ENCODE results near the gene EPS8L2. TPM values are rescaled to one million over a fixed set of nuclear protein-coding genes. Genes with fewer than 3 reads are reported as not detected.

Gene EPS8L2
- total and polyA plus RNA-seq, 2 donors (not counting 1 experiment from before 2014, with no cell fraction given): 13.9 to 22.7 TPM

GRCh38 chr11:746289-747157 is 40.5 kb downstream of the EPS8L2 start:
- peak overlapping the region in 1 of 2 donors; percentile 56 for H3K27ac ChIP-seq (ENCODE audit: low read length in 2 of 2)
- peak overlapping the region; percentile 88 for H3K4me3 Mint-ChIP-seq
- no peaks in the 10 kb centered on the region for H3K36me3 ChIP-seq (replicated peaks in 1 of 2; ENCODE audit: control extremely low read depth in 1 of 2, control insufficient read depth in 1 of 2, extremely low read depth in 1 of 2, insufficient read depth in 2 of 2, low read length in 1 of 2)
- no peak for TF ChIP-seq EZH2 (IDR thresholded peaks at IDR 0.05; ENCODE audit: borderline replicate concordance, insufficient read depth, low read depth, low read length, poor library complexity, severe bottlenecking)
- peak; percentile 4 for TF ChIP-seq CTCF (IDR thresholded peaks at IDR 0.05)
- no peaks in the 10 kb centered on the region for H3K9me3 Mint-ChIP-seq (ENCODE audit: insufficient read depth)
- peak overlapping the region; percentile 97 for H3K4me2 ChIP-seq (replicated peaks; ENCODE audit: low read depth, low read length, poor library complexity, severe bottlenecking)
- no peaks in the 10 kb centered on the region for H3K9me3 ChIP-seq (ENCODE audit: control extremely low read depth in 1 of 3, control insufficient read depth in 2 of 3, insufficient read depth in 1 of 3, low read length in 2 of 3)
- ATAC-seq (ENCODE audit: low read depth) (no peak), DNase-seq (no peak)
- peak overlapping the region; percentile 85 for H2AFZ ChIP-seq (ENCODE audit: insufficient read depth, low read depth, low read length, poor library complexity, severe bottlenecking)
- POLR2A ChIA-PET: interaction anchor here (0.7 kb wide), 1 partner anchor 53 kb away, joined by 3 read pairs; no protein-coding TSS in a partner anchor
- H3K4me1 ChIP-seq (ENCODE audit: control insufficient read depth in 2 of 2, insufficient read depth in 2 of 2, low read length in 2 of 2): peaks cover 17 to 27% of the 10 kb centered on the region in 2 donors
- no peaks in the 10 kb centered on the region for H3K27me3 Mint-ChIP-seq
- H3K79me2 ChIP-seq (ENCODE audit: control insufficient read depth, insufficient read depth, low read length): peaks cover 38% of the 10 kb centered on the region
- H3K4me3 ChIP-seq (ENCODE audit: control extremely low read depth in 1 of 5, extremely low read depth in 1 of 5, insufficient read depth in 1 of 5, low read depth in 2 of 5, low read length in 4 of 5): peak overlapping the region; percentile 19 to 88 (median 73)
- peak overlapping the region; percentile 83 for H3K27ac Mint-ChIP-seq
- peak overlapping the region; percentile 73 for H3K9ac ChIP-seq (ENCODE audit: low read length)
- no peaks in the 10 kb centered on the region for H3K27me3 ChIP-seq (replicated peaks in 1 of 4; ENCODE audit: control extremely low read depth in 1 of 4, control insufficient read depth in 3 of 4, insufficient read depth in 4 of 4, low read length in 3 of 4)
- CTCF ChIA-PET: interaction anchor here (0.6 to 2.0 kb wide), 10 partner anchors 17 to 192 kb away, joined by 3 to 13 read pairs (median 5); partner anchors contain the start of genes DEAF1 and TMEM80
- WGBS (ENCODE audit: insufficient coverage): 25% methylated on average over 44 of the region's 46 CpGs
- intact Hi-C loops (cut with micrococcal nuclease): loop anchor here (1.0 to 5.0 kb wide), 5 partner anchors 18 to 184 kb away; partner anchors contain the start of genes GATD1, LMNTD2 and RASSF7
- H4K20me1 ChIP-seq (ENCODE audit: control insufficient read depth, insufficient read depth, low read length, poor library complexity, severe bottlenecking): peaks cover 38% of the 10 kb centered on the region
- peaks cover 16% of the 10 kb centered on the region for H3K4me1 Mint-ChIP-seq
